Fibroblast of the aortic adventitia (primary cell): Measurements from ENCODE around the gene PIGM. TPM values are rescaled to one million over a fixed set of nuclear protein-coding genes. Genes with fewer than 3 reads are reported as not detected.

Experiments
- DNase-seq: peaks from one replicate; pipeline ENCODE4 v3.0.0-alpha.2; 2010; ENCODE audit warnings: low read depth
- H3K4me3 ChIP-seq: 2 replicates; pipeline ENCODE4 v1.5.1; 2011; ENCODE audit warnings: low read depth, mild to moderate bottlenecking, control low read depth, low read length, moderate library complexity
- CTCF ChIP-seq: IDR thresholded peaks from 2 replicates; pipeline ENCODE4 v1.5.1; 2011; ENCODE audit warnings: mild to moderate bottlenecking, low read length, control low read depth, inconsistent platforms; ENCODE audit not compliant: insufficient read depth
- total RNA-seq: library from RNA; depleted of rRNA; stranded (reverse); fragments of >200 nt; gene quantifications from 2 replicates; pipeline ENCODE4 v1.2.3, GENCODE V29; 2012; ENCODE audit warnings: low replicate concordance

PIGM gene
- total RNA-seq, 1 donor = 7.7 TPM

- TF ChIP-seq CTCF = no peak
- DNase-seq = no peak
- H3K4me3 ChIP-seq = no peak overlapping the region
Observed at GRCh38 chr1:159985473-159985872, 46.3 kb downstream of the PIGM start.

GRCh38 chr1:159983681-159984080 lies 48.1 kb downstream of the PIGM start:
- H3K4me3 ChIP-seq = no peak overlapping the region
- no peak for TF ChIP-seq CTCF
- no peak for DNase-seq

GRCh38 chr1:159982280-159982679 lies 49.5 kb downstream of the PIGM start:
- no peak for DNase-seq
- no peak for TF ChIP-seq CTCF

GRCh38 chr1:159981351-159982055 lies 50.3 kb downstream of the PIGM start:
- TF ChIP-seq CTCF = no peak
- DNase-seq = no peak
- H3K4me3 ChIP-seq = no peak overlapping the region

More at GRCh38 chr1:159982280-159982679, 49.5 kb downstream of the PIGM start:
- H3K4me3 ChIP-seq = no peak overlapping the region

GRCh38 chr1:159980786-159981185 lies 51.0 kb downstream of the PIGM start:
- DNase-seq = no peak
- TF ChIP-seq CTCF = no peak
- H3K4me3 ChIP-seq = no peak overlapping the region

GRCh38 chr1:159980076-159980475 lies 51.7 kb downstream of the PIGM start:
- DNase-seq = no peak
- no peak overlapping the region for H3K4me3 ChIP-seq
- TF ChIP-seq CTCF = no peak

- DNase-seq = no peak
- no peak for TF ChIP-seq CTCF
- no peak overlapping the region for H3K4me3 ChIP-seq
Observed at GRCh38 chr1:159979257-159979656, 52.5 kb downstream of the PIGM start.
